Measurements from ENCODE around the gene FBN3. TPM values are rescaled to one million over a fixed set of nuclear protein-coding genes. Genes with fewer than 3 reads are reported as not detected.

FBN3 gene
- total RNA-seq, 4 donors from 2014 or later: under 0.01 TPM; not detected in 3

GRCh38 chr19:8148410-8149260 lies 757 bp downstream of the FBN3 start:
- Histone ChIP-seq H3K27me3 (peaks cover 0 to 80% (median 34%) of the 10 kb centered on the region in 4 donors), H3K36me3 (no peaks in the 10 kb centered on the region), H3K4me3 (peak overlapping the region; percentile 28 to 50 (median 35)), H3K4me1 (peaks cover 10 to 17% (median 16%) of the 10 kb centered on the region in 4 donors), H3K9me3 (no peaks in the 10 kb centered on the region), H3K27ac (replicated peaks in 1 of 4) (no peak overlapping the region)
- WGBS: 10% methylated on average over 17 of the region's 50 CpGs
- DNase-seq (ENCODE audit: extremely low spot score): no peak
- TF ChIP-seq, protein P1, sequence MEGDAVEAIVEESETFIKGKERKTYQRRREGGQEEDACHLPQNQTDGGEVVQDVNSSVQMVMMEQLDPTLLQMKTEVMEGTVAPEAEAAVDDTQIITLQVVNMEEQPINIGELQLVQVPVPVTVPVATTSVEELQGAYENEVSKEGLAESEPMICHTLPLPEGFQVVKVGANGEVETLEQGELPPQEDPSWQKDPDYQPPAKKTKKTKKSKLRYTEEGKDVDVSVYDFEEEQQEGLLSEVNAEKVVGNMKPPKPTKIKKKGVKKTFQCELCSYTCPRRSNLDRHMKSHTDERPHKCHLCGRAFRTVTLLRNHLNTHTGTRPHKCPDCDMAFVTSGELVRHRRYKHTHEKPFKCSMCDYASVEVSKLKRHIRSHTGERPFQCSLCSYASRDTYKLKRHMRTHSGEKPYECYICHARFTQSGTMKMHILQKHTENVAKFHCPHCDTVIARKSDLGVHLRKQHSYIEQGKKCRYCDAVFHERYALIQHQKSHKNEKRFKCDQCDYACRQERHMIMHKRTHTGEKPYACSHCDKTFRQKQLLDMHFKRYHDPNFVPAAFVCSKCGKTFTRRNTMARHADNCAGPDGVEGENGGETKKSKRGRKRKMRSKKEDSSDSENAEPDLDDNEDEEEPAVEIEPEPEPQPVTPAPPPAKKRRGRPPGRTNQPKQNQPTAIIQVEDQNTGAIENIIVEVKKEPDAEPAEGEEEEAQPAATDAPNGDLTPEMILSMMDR (IDR thresholded peaks at IDR 0.05): no peak
- TF ChIP-seq EP300 (IDR thresholded peaks at IDR 0.05) (no peak), POLR2AphosphoS5 (IDR thresholded peaks at IDR 0.05) (no peak), POLR2A (IDR thresholded peaks at IDR 0.05; ENCODE audit: low read depth) (no peak)
- intact Hi-C loops (cut with DNase I): no loop called here

DNA sequence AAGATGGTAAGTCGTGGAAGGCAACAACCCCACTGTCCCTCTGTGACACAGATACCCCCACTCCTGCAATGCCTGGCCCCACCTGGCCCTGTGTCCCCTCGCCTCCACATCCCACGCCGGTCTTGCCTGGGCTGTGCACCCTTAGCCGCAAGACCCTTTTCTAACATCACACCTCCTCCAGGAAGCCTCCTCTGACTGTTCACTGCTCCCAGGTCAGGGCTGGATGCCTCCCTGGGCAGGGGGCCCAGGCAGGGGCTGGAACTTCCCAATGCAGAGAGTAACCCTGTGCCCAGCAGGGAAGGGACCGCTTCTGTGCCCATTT lies 1.3 kb downstream of the FBN3 start:
- no peaks in the 10 kb centered on the region for H3K9me3 ChIP-seq
- no peak overlapping the region for H3K4me3 ChIP-seq
- H3K4me1 ChIP-seq: peaks cover 10 to 17% (median 16%) of the 10 kb centered on the region in 4 donors
- TF ChIP-seq POLR2AphosphoS5 (IDR thresholded peaks at IDR 0.05) (no peak), POLR2A (IDR thresholded peaks at IDR 0.05; ENCODE audit: low read depth) (no peak), EP300 (IDR thresholded peaks at IDR 0.05) (no peak)
- TF ChIP-seq, protein P1 (IDR thresholded peaks at IDR 0.05): no peak
- intact Hi-C loops (cut with DNase I): no loop called here
- H3K27ac ChIP-seq (replicated peaks in 1 of 4): no peak overlapping the region
- WGBS: 75% methylated on average over 6 of the region's 6 CpGs
- peaks cover 0 to 80% (median 34%) of the 10 kb centered on the region in 4 donors for H3K27me3 ChIP-seq
- no peak for DNase-seq (ENCODE audit: extremely low spot score)
- no peaks in the 10 kb centered on the region for H3K36me3 ChIP-seq

GRCh38 chr19:8147582-8147978 lies 1.8 kb downstream of the FBN3 start:
- Histone ChIP-seq H3K4me3 (no peak overlapping the region), H3K36me3 (no peaks in the 10 kb centered on the region), H3K9me3 (no peaks in the 10 kb centered on the region), H3K27ac (replicated peaks in 1 of 4) (no peak overlapping the region), H3K27me3 (peaks cover 0 to 80% (median 32%) of the 10 kb centered on the region in 4 donors), H3K4me1 (peaks cover 10 to 17% (median 16%) of the 10 kb centered on the region in 4 donors)
- no peak for DNase-seq (ENCODE audit: extremely low spot score)
- TF ChIP-seq POLR2A (IDR thresholded peaks at IDR 0.05; ENCODE audit: low read depth) (no peak), EP300 (IDR thresholded peaks at IDR 0.05) (no peak), POLR2AphosphoS5 (IDR thresholded peaks at IDR 0.05) (no peak)
- TF ChIP-seq, protein P1 (IDR thresholded peaks at IDR 0.05): no peak
- WGBS: 42% methylated on average over 7 of the region's 7 CpGs
- intact Hi-C loops (cut with DNase I): no loop called here

GRCh38 chr19:8146877-8147581 lies 2.4 kb downstream of the FBN3 start:
- WGBS: 74% methylated on average over 12 of the region's 27 CpGs
- DNase-seq (ENCODE audit: extremely low spot score): no peak
- H3K4me3 ChIP-seq: no peak overlapping the region
- intact Hi-C loops (cut with DNase I): no loop called here
- H3K9me3 ChIP-seq: no peaks in the 10 kb centered on the region
- H3K36me3 ChIP-seq: no peaks in the 10 kb centered on the region
- H3K4me1 ChIP-seq: peaks cover 10 to 17% (median 16%) of the 10 kb centered on the region in 4 donors
- H3K27me3 ChIP-seq: peaks cover 0 to 82% (median 32%) of the 10 kb centered on the region in 4 donors
- H3K27ac ChIP-seq (replicated peaks in 1 of 4): no peak overlapping the region
- TF ChIP-seq POLR2AphosphoS5 (IDR thresholded peaks at IDR 0.05) (no peak), EP300 (IDR thresholded peaks at IDR 0.05) (no peak), POLR2A (IDR thresholded peaks at IDR 0.05; ENCODE audit: low read depth) (no peak)
- TF ChIP-seq, protein P1 (IDR thresholded peaks at IDR 0.05): no peak
